GM19240 (cell line): ENCODE data around the gene BBC3.

Experiments used
- DNase-seq: peaks from one replicate; pipeline ENCODE4 v3.0.0; 2011; ENCODE audit warnings: low spot score; ENCODE audit not compliant: insufficient read length

Gene BBC3

DNA sequence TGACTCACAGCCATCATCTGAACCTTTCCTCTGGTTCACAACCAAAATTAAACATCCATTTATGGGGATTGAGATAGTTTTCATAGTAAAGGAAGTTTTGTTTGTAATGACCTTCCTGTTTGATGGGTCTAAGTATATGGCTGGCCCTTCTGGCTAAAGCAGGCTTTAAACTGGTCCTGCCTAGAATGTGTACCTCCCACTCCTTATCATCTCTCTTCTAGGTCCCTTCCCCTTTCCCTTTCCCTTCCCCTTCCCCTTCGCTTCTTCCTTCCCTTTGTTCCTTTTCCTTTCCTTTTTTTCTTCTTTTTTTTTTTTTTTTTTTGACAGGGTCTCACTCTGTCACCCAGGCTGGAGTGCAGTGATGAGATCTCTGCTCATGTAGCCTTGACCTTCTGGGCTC, 35.6 kb downstream of the BBC3 start:
- DNase-seq = no peak

DNA sequence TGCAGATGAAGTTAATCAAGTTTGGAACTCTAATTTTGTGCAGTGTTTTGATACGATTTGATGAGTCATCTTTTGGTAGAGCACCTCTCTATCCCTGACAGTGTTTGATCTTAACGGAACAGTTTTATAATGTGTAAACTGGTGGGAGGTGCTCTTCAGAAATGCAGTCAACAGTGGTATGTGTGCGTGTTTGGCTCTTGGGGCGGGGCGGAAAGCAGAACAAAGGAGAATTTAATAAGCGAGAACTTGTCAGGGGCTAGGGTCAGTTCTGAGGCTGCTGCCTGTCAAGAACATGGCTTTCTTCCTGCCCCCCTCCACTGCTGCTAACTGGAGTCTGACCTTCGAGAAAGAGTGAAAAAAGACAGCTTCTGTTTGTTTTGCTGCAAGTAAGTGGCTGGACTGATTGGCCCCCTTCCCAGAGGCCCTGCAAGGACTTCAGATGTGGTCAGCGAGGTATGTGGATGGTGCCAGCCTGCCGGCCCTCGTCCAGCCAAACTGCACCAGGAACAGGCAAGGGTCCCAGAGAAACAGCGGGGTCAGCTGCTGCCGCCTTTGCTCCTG, 40.8 kb downstream of the BBC3 start:
- no peak for DNase-seq

DNA sequence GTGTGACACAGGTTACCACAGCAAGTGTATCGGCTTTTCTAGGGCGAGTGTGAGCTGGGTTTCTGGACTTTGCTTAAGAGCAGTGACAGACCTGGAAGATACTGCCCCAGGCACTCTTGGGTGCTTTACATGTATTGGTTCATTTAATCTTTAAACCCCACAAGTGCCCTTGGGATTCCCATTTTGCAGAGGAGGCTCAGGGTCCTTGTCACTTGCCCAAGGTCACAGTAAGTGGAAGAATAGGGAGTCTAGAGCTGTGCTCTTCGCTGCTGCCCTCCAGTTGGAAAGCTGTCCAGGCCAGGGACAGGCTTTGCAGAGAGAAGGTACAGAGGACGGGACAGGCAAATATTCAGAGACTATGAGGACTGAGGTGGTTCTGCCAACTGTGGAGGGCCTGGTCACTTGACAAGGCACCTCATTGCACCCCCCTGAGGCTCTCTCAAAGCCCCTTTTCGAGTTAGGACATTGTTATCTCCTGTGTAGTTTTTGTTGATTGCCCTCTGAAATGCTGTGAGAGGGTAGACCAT, 42.4 kb downstream of the BBC3 start:
- DNase-seq = no peak

DNA sequence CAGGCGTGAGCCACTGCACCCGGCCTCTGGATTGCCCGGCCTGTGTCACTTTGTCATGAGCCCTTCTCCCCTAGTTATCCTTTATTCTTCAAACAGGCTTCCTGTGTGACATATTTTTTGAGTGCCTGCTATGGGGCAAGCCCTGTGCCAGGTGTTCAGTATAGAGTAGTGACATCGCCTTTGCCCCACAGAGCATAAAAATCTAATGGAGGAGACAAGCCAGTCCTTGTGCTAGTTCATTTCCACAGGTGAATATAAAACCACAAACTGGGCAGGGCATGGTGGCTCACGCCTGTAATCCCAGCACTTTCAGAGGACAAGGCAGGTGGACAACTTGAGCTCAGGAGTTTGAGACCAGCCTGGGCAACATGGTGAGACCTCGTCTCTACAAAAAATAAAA, 43.2 kb downstream of the BBC3 start:
- no peak for DNase-seq

DNA sequence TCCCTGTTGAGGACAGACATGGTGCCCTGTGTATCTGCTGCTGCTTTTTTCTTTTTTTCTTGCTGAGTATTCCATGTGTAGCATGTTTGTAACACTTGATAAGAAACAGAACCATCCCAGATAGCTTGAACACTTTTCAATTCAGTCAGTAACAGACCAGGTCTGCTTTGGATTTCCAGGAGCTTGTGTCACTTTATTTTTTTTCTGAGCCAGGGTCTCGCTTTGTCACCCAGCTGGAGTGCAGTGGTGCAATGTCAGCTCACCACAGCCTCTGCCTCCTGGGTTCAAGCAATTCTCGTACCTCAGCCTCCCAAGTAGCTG, 43.7 kb downstream of the BBC3 start:
- DNase-seq = no peak

DNA sequence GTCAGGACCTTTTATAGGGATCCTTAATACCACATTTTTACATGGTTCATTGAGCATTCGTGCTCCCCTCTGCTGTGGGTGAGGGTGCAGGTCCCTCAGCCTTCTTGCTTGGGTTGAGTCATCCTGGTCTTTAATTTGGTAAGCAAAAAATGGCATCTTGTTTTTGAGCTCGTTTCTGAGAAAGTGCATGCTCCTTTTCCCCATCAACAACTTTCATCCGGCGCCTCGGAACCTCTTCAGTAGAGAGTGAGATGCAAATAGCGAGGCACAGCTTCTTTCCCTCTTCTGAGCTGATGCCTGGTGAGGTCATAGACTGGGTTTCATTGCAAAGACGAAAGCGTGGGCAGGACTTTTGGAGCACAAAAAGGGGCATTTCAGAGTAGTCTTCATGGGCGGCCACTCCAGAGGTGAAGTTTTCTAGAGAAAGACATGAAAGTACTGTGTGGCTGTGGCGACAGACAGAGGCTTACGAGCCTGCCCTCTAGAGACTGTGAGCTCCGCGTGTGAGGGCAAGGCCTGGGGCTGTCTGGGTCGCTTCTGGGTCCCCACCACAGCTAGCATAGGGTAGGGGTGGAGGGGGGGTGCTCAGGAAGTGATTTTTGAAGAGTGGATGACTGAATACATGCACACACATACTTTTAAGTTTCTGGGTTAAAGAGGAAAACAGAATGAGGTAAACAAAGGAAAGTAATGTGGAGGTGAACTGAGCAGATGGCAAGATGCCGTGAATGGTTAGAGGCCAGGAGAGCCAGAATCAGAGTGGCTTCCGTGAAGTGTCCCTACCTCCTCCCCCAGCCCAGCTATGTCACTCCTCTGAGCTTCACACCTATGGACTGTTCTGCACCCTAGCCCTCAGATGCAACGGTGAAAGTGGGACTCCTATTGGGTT, 44.3 kb downstream of the BBC3 start:
- peak; percentile 91 for DNase-seq

DNA sequence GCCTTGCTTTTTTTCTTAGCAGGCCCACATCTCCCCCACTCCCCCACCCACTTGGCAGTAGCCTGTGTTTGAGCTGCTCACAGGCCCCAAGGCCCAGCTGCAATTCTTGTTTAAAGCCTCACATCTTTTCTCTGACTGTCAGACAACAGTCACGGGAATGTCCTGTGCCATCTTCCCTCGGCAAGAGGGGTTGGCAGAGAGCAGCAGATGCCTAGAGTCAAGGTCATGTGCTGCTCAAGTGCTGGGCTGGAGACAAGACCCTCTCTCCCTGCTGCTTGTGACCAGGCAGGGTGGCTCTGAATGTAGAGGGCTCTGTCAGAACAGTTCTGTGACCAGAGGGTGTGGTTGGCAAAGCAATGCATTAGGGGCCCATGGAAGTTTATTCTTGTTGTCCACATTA, 47.4 kb downstream of the BBC3 start:
- no peak for DNase-seq

DNA sequence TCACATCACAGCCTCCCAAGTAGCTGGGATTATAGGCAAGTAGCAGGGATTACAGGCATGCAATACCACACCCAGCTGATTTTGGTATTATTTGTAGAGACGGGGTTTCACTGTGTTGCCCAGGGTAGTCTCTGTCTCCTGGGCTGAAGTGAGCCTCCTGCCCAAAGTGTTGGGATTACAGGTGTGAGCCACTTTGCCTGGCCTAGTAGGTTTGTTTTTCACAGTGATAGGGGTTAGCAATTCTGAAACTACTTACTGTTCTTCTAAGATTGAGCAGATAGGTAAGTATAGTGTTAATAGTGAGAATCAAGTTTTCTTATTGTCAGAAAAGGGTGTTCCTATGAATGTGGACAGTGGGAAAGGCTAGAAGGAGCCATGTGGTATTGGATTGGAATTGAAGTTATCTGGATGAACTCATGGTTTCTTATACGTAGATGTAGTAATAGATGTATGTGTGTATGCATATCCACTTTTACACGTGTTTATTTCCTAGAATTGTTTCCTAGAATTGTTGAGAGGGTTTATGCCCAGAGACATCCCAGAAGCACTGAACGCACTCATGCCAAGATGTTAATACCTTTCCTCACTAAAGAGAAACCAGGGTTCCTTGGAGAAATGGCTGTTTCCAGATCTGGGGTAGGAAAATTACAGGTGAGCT, 51.2 kb downstream of the BBC3 start:
- DNase-seq = no peak

DNA sequence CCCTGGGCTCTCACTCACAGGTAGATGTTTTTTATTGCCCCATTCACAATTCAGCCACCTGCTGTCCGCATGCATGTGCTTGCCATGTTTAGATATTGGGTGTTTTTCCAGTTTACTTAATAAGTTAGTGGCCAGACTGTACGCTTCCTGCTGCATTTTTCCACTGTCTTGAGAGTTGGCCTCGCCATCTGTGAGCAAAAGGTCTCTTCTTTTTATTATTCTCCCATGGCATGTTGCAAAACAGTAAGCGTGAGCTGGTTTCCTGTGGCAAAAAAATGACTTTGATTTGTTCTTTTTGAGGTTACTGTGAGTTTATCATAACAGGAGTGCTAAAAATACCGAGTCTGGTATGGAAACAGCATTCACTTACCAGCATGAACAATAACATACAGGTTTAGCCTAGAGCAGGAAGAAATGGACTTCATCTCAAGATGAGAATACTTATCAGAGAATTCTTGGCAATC, 54.3 kb downstream of the BBC3 start:
- no peak for DNase-seq

DNA sequence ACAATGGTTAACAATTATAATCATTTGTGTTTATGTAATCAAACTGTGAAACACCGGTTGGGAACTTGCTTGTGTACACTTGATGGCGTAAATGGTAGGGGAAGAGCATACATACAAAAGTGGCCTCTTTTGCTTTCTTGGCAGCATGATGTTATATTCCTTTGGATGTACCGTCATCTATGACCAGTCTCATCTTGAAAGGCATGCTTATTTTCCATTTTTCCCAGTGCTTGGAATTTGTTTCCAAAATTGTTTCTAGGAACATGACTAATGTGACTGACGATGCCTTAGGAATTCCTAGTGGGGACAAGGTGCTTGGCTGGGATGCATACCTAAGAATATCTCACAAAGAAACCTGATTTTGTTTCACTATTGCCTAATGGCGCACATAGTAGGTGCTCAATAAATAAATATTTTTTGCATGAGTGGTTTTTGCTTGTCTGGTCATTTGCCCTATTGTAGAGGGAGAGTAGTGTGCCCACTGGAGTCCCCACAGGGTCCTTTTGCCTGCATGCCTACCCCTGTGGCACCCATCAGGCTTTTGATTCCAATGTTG, 54.9 kb downstream of the BBC3 start:
- no peak for DNase-seq

DNA sequence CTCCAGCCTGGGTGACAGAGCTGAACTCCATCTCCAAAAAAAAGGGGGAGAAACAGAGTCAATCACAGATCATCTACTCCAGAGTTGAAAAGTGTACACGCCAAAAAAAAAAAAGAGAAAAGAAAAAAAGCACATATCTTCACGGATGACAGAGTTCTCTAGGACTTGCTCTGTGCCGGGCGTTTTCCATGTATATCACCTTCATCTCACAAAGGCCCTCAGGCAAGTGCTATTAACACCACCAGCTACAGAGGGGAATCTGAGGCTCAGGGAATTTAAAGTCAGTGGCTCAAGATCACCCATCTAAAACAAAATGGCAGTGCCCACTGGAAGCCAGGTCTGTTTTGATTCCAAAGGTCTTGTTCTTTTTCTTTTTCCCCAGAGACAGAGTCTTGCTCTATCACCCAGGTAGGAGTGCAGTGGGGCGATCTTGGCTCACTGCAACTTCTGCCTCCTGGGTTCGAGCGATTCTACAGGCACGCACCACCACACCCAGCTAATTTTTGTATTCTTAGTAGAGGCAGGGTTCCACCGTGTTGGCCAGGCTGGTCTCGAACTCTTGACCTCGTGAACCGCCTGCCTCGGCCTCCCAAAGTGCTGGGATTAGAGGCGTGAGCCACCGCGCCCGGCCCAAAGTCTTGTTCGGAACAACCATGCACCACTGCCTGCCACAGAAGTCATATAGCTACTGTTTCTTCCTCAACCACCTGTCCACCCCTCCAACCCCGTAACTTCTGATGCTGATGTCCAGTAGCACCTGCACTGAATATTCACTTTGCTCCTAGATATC, 58.1 kb downstream of the BBC3 start:
- DNase-seq = no peak
